ENCODE measurements around the gene ARNT2.

- TF ChIP-seq POLR2A (IDR thresholded peaks at IDR 0.05; ENCODE audit: low read length) (no peak), CTCF (IDR thresholded peaks at IDR 0.05) (no peak), NPAS2 (CRISPR knock-in tag; IDR thresholded peaks at IDR 0.05; ENCODE audit: borderline replicate concordance) (no peak), ATOH8 (CRISPR knock-in tag; IDR thresholded peaks at IDR 0.05; ENCODE audit: low read depth) (no peak), MAZ (IDR thresholded peaks at IDR 0.05; ENCODE audit: borderline replicate concordance, low read depth, low read length) (no peak), MAX (IDR thresholded peaks at IDR 0.05) (no peak), FOSB (CRISPR knock-in tag; IDR thresholded peaks at IDR 0.05) (no peak), JUN (IDR thresholded peaks at IDR 0.05) (no peak), CEBPB (IDR thresholded peaks at IDR 0.05) (no peak), RAD21 (conservative IDR thresholded peaks at IDR 0.05 in 1 of 2, IDR thresholded peaks at IDR 0.05 in 1 of 2) (no peak), BHLHE40 (IDR thresholded peaks at IDR 0.05; ENCODE audit: low read depth, low read length) (no peak), JUNB (IDR thresholded peaks at IDR 0.05) (no peak), RFX5 (IDR thresholded peaks at IDR 0.05) (no peak)
Observed at GRCh38 chr15:80441041-80441440, 36.9 kb downstream of the ARNT2 start.

All from A549 (cell line).